GM21576 (cell line): ENCODE measurements around the gene SRGAP1.
"Not testable (repeated sequence)": the region's sequence is repeated elsewhere in the genome, so short reads cannot be mapped to it uniquely, and the experiment has no call there.

Source experiments
- ATAC-seq: cut with Tn5 transposase; IDR thresholded peaks from one replicate; pipeline ENCODE4 v1.9.1; 2021; ENCODE audit warnings: mild to moderate bottlenecking, moderate library complexity; ENCODE audit not compliant: unreplicated experiment

SRGAP1 gene

GRCh38 chr12:64030155-64030554 lies 185.7 kb downstream of the SRGAP1 start:
- ATAC-seq = no peak

- not testable (repeated sequence) for ATAC-seq
Measured at GRCh38 chr12:64034056-64034455, 189.6 kb downstream of the SRGAP1 start.

DNA sequence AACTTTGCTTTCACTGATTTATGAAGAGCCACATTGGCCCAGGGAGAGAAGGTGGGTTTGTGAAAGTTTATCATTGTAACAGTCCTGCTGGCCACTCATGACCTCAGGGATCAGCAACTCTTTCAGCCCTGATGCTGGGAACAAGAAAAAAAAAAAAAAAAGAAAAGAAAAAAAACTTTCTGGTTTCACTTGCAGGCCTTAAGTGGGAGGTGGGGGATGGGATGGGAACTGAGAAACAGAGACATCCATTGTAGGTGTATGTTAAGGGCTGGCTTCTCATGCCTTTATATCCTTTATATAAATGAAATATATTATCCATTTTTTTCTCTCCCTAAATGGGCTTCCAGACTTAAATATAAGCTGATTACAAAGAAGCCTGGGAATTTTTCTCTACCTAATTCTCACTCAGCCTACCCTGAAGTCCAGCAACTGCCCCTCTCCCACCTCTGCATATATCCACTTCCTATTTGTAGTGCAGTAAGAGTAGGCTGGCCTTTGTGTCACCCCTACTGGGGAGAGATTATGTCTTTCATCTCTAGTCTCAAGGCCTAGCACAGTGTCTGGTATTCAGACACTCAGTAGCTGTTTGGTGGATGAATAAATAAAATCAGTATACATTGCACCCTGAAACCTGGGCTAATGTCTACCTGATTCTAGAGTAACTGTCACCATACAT lies 190.5 kb downstream of the SRGAP1 start:
- ATAC-seq = no peak

DNA sequence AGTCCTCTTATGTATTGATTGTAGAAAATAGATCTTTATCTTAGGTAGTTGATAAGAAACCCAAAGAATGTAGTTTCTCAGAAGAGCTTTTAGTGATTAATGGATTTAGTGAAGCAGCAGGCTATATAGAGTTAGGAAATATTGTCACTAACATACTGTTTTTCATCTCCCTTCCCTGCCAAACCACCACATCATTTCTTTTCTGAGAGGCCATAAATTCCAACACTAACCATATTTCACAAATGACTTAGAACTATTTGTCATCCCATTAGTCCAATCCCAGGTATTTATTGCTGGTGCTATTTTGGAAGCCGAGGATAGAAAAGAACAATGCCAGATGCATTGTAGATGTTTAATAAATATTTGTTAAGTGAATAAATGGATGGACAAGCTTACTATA lies 191.9 kb downstream of the SRGAP1 start:
- ATAC-seq = no peak

DNA sequence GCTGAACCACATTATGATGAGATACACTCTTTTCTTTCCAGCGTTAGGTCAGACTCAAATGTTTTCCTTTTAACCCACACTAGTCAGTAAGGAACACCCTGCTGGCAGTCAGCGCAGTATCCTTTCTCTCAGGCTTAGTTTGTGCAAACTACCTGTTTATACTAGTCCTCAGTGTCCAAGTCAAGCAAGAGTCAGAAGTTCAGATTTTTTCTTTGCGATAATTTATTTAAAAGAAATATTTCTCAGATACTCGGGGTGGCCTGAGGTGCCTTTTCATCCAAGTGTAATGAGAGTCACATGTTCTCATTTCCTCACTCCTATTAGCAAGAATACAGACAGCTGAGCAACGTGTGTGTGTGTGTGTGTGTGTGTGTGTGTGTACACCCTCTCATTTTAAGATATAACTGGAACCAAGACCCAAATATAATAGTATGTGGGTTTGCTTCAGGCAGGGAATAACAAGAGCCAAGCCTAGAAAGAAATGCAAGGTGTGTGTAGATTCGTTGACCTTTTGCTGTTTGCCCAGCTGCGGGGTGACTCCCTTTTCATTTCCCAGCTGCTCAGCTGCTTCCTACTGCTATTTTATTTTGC lies 194.9 kb downstream of the SRGAP1 start:
- no peak for ATAC-seq

DNA sequence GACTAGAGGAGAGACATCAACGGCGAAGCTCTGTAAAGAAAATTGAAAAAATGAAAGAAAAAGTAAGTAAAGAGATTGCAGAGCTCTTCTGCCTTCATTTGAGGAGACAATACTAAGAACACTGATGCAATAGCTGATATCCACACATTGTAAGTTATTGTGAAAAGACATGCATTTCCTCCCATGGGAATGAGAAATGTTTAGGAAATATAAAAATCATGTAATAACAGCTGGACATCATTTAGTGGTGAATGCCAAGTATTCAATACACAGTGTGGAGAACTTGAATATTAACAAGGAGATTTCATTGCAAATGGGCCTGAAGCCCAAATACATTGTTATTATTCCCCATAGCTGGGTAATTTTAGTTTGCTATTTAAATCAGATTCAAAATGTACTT lies 198.4 kb downstream of the SRGAP1 start:
- no peak for ATAC-seq

- no peak for ATAC-seq
Measured at GRCh38 chr12:64044191-64044590, 199.7 kb downstream of the SRGAP1 start.

DNA sequence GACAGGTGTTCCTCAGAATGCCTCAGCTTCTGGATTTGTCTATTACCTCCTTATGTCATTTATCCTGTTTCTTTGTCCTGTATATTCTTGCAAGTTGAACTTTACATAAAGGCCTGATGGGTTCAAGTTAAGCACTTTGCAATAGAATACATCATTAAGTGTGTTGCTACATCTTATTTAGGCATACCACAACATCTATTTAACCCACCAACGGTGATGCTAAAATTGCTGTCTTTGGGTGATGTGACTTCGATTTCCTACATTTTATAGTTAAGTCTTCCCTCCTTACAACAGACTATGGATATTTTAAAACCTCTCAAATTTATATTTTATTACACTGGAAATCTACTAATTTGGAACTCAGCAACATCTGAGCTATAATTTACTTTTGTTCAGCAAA lies 206.6 kb downstream of the SRGAP1 start:
- ATAC-seq = no peak

- ATAC-seq = no peak
Measured at GRCh38 chr12:64053117-64053516, 208.6 kb downstream of the SRGAP1 start.

- ATAC-seq = no peak
Measured at GRCh38 chr12:64054079-64054520, 209.6 kb downstream of the SRGAP1 start.

DNA sequence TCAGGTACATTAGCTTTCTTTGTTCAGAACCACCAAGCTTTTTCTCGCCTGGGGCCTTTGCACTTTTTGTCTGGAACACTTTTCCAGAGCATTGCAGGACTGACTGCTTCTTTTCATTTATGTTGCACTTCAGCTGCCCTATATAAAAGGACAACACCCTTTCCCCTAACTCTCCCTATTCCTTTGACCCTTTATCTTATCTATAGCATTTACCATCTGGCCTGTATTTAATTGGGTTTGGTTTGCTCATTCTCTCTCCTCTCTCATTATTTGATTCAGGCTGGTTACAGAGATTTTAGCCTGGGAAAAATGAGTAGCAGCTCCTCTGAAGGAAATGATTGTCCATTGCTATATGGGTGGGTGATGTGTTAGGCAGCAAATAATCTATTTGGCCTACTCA lies 212.2 kb downstream of the SRGAP1 start:
- ATAC-seq = no peak

- no peak for ATAC-seq
Measured at GRCh38 chr12:64057706-64058105, 213.2 kb downstream of the SRGAP1 start.

DNA sequence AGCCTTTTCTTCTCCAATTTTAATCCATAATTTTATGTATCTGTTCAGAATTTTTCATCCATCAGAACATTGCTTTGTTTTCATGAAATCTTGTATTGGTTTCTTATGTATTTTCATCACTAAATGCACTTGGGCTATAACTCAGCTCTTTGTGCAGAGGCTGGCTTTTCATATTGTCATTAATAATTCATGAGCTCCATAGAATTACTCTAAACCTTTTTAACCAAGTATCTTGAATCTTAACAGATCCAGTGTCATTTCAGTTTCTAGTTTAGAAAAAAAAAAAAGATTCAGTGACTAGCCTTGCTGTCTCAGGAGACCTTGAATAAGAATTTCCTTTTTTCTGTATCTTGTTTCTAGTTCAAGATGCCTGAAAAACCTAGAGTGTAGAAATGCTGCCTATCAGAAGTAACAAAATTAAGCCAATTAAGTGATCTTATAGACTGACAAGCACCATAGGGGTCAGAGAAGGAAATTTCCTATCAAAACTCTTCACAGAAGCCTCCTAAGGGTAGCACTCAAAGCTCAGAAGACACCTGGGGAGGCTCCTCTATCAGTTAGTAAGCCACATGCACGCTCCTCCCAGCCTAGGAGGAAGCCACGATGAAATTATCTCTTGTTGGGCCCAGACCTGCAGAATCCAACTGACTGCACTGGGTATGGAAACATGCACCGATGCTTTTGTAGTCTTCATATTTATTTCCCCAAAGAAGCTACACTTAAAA lies 214.2 kb downstream of the SRGAP1 start:
- ATAC-seq = no peak

DNA sequence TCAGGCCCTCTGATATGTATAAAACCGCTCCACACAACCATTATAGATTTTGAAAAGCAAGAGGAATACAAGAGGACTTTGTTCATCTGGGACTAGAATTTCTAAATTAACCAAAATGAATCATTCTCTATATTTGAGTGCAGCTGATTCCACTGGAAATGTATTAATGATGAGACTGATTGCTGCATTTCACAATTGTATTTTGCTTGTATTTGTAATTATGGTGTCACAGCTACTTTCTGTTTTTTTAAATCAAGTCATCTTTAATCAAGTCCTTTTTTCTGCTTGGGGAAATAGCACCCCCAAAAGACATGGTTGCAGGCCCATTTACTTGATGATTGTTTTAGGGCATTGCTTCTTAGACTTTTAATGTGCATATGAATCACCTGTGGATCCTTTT lies 215.2 kb downstream of the SRGAP1 start:
- ATAC-seq = no peak

- ATAC-seq = no peak
Measured at GRCh38 chr12:64061868-64062375, 217.4 kb downstream of the SRGAP1 start.

GRCh38 chr12:64063121-64063520 lies 218.6 kb downstream of the SRGAP1 start:
- no peak for ATAC-seq

- no peak for ATAC-seq
Measured at GRCh38 chr12:64064240-64064639, 219.7 kb downstream of the SRGAP1 start.

GRCh38 chr12:64064706-64065105 lies 220.2 kb downstream of the SRGAP1 start:
- no peak for ATAC-seq

DNA sequence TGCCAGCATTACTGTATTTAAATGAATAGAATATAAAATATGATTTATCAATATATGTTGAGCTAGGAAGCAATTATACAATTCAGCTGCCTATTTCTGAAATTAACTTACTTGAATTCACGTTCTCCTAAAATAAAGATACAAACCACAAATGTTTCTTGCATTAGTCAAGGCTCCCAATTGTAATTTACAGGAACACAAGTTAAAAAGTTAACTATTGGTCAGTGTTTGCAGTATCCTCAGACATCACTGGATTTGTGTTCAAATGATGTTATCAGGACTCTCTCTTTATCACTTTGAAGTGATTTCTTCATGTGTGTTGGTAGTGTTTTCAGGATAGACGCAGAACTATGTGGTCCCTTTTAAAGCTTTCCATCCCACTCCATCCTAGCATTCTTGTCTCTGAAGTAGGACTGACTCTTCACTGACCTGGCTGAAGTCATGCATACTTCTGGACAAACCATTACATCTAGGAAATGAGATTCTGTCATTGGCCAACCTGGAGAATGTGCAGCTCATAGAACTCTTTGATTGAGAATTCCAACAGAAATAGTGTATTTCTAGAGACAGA lies 221.5 kb downstream of the SRGAP1 start:
- no peak for ATAC-seq

DNA sequence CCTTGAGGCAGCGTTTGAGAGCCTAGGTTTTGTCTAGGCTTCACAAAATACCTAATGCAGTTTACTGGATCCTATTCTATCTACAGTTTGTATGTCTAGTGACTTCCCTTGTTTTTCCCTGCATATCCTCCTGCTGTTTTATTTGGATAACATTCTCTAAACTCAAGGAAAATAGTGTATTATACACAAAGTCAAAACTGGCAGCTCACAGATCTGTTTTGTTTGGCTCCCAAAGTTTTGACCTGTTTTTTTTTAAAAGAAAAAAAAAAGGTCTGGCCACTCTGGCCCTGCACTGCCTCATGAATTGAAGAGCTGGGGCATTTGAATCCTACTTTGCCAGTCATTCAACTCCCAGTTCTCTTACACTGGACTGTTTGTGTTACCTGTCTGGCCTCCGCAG lies 222.3 kb downstream of the SRGAP1 start:
- ATAC-seq = no peak

DNA sequence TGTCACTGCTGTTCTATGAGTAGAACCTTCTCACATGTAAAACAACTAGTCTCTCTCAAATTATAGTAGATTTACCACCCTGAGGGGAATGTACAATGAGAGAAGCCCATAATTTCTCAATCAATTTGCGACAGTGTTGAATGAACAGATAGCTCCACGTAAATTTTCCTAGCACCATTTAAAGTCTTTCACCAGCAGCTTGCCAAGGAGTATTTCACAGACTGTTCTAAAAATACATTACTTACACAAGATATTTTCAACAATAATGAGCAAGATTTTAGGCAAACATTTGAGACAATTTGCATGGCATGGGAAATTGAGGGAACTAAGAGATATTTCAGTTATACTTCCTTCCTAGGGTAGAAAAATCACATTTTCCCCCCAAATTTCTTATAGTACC lies 226.0 kb downstream of the SRGAP1 start:
- ATAC-seq = no peak
